GM21381 (cell line): ENCODE measurements around the gene CLMP.
"Not testable (repeated sequence)": the region's sequence is repeated elsewhere in the genome, so short reads cannot be mapped to it uniquely, and the experiment has no call there.

ENCODE experiments used
- ATAC-seq: cut with Tn5 transposase; IDR thresholded peaks from one replicate; pipeline ENCODE4 v1.9.1; 2021; ENCODE audit warnings: mild to moderate bottlenecking, moderate library complexity; ENCODE audit not compliant: unreplicated experiment

The CLMP gene

DNA sequence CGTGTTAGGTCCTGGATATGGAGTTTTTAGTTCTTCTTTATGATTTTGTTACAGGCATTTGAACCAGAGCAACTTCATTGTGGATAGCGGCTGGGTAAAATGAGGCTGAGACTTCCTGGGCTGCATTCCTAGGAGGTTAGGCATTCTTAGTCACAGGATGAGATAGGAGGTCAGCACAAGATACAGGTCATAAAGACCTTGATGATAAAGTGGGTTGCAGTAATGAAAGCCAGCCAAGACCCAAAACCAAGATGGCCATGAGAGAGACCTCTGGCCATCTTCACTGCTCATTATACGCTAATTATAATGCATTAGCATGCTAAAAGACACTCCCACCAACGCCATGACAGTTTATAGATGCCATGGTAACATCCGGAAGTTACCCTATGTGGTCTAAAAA lies 23.4 kb upstream of the CLMP start:
- no peak for ATAC-seq

DNA sequence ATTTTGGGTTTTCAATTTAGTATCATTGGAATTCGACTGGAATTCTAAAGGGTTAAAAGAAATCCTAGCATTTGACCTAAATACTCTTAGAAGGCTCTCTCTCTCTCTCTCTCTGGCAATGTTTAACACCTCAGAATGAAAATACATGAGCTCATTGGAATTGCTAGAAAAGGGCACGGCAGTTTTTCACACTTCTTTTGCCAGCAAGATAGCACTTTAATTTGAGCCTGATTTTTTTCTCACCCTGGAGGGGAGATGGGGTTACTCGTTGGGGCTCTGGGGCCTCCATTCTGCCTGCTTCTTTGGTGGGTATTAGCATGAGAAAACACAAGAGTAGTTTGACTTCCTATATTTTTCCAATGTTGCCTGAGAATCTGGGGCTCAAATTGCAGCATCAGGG lies 22.8 kb upstream of the CLMP start:
- ATAC-seq = no peak

DNA sequence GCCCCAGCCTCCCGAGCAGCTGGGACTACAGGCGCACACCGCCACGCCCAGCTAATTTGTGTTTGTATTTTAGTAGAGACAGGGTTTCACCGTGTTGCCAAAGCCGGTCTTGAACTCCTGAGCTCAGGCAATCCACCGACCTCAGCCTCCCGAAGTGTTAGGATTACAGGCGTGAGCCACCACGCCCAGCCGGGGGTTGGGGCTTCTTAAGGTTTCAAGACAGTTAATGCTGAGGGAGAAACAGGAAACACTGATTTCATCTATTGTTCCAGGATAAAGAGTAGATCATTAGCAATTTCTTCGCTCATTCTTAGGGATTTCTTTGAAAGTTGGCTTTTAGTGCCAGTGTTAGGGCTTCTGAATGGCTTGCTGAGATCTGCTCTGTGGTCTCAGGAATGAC lies 21.2 kb upstream of the CLMP start:
- no peak for ATAC-seq

DNA sequence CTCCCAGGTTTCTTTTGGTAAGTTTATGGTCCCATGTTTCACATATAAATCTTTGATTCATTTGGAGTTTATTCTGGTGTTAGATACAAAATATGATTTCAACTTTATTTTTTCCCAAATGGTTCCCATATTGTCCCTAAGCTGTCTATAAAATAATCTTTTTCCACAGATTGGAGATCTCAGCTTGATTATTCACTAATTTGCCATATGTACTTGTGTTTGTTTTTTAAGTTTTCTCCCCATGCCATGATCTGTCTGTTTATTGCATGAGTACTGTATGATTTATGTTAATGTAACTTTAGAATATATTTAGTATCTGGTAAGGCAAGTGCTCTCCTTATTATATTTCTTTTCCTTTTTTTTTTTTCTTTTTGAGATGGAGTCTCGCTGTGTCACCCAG lies 19.9 kb upstream of the CLMP start:
- ATAC-seq = no peak

DNA sequence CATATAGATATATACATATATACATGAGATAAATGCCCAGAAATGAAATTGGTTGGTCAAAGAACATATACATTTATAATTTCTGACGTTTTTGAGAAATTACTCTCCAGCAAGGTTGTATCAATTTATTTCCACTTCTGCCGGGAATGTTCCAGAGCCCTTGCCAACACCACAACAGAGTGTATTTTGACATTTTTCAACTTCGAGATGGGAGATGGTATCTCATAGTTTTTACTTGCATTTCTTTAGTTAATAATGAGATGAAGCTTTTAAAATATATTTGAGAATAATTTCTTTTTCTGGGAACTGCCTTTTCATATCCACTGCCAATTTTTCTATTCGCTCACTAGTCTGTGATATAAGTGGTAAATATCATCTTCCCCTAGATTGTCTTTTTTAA lies 19.3 kb upstream of the CLMP start:
- no peak for ATAC-seq

DNA sequence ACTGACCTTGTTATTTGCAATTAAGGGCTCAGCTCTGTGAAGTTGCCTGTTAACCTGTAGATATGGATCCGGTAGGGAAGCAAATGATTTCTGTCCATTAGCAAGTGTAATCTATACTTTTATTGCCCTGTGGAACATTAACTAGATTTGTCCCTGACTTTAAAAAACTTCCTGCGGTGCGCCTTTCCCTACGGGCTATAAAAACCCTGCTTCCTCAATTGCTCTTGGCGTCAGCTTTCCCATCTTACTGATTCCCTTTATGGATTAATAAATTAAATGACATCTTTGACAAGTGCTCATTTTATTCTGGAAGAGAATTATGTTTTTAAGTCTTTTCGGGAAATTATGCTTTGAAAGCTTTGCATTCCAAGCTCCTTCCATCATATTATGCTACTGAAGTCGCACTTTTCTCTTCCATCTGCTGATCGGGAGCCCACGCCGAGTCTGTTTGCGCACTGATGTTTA lies 18.3 kb upstream of the CLMP start:
- no peak for ATAC-seq

DNA sequence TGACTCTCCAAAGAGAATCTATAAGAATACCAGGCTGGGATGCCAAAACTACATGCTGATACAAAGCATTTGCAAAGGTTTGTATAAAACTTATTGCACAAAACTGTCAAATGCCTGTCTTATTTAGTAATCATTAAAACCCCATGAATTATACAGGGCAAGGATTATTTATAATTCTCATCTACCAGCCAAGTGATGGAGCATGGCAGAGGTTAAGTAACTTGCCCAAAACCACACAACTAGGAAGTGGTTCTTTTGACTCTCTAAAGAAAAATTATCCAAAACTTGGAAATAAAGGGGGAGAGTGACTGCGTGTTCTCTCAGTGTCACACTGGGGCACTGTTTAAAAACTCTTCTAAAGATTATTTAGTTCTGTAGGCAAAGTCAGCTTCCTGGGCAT lies 17.4 kb upstream of the CLMP start:
- ATAC-seq = no peak

DNA sequence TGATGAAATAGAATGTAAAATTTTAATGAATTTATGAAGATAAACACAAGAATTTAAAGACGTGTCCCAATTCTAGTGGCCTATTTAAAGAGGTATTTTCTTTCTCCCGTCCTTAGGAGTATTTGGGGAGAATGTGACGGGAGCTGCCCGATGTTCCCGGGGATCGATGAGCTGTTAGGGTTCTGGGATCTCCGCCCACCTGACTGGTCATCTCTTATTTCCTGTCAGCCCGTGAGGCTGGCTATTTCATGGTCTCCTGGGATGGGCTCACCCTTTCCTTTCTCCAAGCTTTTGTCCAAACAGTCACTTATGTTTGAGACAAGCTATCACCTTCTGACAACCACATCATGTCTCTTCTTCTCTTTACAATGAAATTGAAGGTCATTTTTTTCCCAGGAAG lies 16.9 kb upstream of the CLMP start:
- ATAC-seq = no peak

DNA sequence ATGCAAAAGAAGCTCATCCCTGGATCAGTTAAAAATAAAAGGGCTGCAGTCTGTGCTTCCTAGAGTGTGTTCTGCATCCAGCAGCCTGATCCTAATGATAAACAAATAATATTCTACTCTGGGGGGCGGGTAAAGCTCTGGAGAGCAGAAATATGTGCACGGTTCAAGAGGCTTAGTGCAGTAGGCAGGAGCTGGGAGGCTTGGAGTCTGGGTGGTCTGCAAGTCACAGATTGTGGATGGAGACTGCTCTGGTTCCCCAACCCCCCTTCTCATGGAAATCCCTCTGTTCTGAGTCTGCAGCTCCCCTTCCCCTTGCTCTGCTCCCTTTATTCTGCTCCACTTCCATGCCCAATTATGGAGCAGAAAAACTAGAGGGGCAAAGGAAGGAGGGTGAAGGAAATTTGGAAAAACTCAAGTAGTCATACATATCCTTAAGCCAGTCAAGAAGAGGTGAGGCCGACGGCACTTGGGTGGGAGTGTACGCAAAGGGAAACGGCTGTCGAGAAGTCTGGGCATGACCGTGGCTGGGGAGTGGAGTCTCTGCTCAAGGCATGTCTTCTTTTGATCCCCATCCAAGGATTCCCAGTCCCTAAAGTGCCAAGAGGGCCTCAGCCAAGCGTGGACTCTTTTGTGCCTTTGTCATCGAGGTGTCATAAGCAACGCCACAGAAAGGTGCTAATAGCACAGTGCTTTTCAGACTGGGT lies 16.3 kb upstream of the CLMP start:
- ATAC-seq = no peak

DNA sequence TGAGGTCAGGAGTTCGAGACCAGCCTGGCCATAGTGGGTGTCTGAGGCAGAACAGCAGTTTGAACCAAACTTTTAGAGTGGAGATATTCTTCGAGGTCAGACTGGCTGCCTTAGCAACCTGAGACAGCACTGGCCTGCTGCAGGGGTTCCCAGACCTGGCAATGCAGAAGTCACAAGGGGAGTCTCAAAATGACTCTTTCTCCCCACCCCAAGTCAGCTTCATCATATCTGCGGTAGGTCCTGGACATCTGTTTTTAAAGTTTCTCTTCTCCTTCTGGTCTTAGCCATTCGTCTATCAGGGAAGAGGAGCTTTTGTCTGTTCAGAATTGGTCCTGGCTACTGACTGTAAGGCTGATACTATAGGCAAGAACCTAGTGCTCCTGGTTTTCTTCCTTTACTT lies 14.5 kb upstream of the CLMP start:
- ATAC-seq = no peak

DNA sequence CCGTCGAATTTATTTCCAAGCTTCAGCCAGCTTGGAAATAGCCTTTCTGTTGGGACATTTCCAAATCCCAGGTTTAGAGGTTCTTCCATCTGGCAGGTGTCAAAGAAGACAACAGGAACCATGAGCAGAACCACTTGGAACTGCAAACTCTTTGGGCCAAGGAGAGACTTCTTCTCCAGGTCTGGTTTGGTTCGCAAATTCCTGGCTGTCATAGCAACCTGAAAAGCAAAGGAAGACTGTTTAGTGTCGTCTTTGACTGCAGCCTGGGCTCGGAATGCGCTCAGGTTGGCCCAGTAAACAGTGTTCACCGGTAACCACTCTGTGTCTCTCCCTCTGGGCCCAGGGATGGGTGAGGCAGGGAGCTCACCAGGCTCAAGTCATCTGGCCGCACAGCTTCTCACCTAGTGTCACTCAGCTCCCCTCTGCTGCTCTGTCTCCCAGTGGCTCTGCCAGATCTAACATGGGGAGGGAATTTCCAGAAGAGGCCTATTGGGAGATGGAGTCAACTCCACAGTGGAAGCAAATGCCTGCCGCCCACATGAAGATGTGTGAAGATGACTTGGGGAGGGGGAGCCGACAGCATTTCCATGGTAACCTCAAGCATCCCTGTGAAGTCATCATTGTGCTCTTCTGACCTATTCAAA lies 11.9 kb upstream of the CLMP start:
- ATAC-seq = no peak

DNA sequence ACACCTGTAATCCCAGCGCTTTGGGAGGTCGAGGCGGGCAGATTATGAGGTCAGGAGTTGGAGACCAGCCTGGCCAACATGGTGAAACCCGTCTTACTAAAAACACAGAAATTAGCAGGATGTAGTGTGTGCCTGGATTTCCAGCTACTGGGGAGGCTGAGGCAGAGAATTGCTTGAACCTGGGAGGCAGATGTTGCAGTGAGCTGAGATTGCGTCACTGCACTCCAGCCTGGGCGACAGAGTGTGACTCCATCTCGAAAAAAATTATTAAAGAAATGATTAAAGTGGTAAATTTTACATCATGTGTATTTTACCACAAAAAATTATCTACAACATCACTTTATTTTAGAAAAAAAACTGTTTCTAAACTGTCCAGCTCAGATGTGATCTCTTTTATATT lies 11.0 kb upstream of the CLMP start:
- ATAC-seq = not testable (repeated sequence)

DNA sequence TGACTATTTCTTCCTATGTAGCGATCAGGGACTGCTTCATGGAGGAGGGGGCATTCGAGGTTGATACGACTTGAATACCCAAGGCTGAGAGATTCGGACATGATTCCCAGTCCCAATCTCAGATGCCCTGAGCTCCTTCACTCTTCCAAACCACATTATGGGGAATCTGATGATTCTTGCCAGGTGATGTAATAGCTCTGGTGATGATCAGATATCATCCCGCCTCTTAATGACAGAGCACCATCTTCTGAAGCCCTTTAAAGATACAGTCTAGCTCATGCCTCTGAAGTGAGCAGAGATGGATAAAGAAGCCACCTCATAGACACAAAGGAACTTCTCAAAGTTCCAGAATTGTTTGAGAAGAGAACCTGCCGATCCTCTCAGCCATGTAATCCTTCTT lies 8.9 kb upstream of the CLMP start:
- no peak for ATAC-seq

DNA sequence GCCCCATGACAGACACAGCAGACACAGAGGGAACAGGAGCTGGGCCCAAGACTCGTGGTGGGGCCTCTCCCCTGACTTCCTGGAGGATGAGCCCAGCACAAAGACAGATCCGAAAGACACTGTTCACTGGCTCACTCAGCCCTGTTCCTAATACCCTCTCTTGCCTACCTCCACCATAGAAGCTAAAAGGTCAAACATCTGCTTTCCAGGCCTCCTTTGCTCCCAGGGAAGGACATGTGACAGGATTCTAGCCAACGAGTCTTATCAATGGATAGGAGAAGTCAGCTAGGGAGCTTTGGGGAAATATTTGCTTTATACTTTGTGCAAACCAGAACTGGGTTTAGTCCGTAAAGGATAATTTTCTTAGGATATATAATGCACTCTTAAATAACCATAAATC lies 8.4 kb upstream of the CLMP start:
- ATAC-seq = no peak

DNA sequence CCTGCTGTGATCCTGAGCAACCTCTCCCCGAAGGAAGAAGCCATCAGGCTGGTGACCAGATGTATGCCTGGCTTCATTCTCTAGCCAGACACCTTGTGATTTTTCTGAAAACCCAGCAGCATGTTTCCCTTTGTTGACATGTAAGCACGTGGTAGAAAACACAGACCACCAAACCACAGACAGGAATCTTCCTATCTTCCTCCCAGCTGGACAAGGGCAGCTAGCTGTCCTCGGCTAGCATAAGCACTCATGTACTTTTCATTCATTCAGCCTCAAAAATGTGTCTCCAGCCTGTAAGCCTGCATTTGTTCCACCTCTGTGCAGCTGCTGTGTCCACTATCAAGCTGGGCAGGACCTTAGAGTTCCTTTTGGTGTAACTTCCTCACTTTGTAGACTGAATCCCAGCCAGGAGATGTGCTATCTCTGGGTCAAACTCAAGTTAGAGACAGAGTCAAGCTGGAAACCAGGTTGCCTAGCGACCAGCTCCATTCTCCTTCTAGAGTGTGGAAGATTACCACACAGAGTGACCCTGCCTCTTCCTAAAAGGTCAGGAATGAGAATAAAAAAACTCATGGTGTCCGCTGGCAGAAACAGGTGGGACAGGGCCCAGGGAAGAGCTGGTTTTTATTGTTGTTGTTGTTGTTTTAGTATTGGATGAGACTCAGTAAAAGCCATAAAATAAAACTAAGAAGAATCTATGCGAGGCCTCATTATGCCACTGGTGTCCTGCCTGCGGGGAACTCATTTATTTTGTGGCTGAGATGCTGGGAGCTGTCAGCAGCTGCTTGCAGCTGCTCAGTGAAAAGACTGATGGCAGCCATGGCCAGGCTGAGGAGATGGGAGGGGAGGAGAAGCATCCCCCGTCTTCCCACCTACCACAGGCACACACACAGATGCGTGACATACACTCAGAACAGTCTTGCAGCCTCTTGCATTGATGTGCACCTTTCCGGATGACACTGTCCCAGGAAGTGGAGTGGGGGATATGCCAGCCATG lies 7.4 kb upstream of the CLMP start:
- ATAC-seq = no peak

DNA sequence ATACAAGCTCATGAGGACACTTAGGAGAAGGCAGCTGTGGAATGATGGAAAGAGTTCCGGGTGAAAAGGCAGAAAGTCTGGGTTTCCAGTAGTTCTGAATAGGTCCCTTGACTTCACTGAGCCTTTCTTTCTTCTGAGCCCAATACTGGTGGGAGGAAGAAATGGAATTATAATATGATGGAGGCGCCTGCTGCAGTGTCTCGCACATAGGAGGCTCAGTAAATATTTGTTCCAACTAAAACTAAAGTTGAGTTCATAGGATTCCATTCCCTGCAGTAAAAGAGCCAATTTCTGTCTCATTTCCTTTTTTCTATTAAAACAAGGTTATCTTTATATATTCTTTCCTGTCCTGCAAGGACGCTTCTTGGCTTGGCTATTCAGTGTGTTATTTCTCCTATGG lies 5.2 kb upstream of the CLMP start:
- ATAC-seq = no peak

DNA sequence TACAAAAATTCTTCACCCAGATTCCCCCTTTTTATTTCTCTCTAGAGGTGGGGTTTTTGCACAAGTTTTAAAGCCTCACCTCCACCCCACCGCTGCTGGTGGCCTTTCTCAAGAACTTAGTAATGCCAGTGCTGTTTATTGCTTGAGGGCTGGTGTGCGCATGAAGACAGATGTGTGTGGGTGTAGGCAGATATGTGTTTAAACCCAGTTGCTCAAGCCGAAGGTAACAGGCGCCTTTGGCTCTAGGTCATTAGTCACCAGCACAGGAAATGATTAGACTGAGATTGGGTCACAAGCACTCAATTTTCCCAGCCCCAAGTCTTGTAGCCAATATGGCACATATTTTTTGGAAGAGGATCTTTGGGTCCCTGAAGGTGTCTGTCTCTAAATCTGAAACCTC lies 2.7 kb upstream of the CLMP start:
- ATAC-seq = no peak

DNA sequence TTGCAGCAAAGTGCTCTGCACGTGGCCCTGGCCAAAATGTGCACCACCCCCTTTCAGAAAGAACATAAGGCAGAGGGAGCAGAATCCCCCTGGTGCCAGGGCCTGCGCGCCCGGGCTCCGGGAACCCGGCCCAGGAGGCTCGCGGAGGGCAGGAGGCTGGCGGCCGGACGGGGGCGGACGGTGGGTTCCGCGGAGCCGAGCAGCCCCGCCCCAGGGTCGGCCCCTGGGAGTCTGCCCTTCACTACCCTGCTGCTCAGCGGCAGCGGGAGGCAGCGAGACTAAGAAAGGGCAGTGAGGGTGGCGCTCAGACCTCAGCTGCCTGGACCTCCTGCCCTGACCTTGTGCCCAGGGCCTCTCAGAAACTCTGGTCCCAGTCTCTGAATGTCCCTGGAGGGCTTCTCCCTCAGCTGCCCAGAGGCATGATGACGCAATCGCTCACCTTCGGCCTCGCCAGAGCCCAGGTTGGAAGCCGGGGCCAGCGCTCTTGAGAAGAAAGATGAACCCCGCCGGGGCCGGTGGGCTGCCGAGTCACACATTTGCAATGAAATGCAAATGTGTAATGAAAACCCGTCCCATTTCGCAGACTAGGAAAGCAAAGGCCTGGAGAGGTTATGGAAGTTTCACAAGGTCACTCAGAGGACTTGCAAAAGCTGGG lies 1.1 kb upstream of the CLMP start:
- no peak for ATAC-seq

DNA sequence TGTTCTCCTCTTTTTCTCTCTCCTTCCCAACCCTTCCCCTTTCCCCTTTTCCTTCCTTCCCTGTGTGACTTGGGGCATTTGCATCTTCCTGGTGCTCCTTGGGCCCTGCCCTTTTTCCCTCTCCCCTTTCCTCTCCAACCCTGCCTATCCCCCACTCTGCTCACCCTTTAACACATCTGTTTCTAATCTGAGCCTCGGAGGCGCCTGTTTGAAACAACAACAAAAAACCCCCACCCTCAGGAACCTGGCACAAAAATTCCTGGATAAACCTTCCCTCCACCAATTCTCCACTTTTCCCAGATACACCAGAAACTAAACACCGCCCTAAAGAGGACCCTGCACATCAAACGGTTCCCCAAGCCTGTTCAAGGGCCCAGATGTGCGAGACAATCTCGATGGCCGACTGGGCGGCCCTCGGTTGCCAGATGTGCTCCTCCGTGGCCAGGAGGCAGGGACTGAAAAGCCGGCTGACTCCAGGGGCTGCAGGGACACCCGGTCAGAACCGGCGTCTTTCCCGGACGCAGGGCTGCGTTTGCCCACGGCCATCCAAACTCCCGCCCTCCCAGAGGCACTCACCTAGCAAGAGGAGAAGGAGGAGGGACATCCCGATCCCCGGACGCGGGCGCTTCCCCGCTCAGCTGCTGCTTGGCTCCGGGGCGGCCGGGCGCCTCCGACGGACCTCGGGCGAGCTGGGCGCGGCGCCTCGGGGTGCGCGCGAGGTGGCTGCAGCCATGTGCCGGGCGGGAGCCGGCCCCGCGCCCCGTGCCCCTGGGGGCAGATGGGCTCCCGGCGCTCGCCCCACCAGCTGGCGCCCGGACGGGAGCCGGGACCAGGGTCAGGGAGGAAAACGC lies 486 bp downstream of the CLMP start:
- ATAC-seq = no peak

DNA sequence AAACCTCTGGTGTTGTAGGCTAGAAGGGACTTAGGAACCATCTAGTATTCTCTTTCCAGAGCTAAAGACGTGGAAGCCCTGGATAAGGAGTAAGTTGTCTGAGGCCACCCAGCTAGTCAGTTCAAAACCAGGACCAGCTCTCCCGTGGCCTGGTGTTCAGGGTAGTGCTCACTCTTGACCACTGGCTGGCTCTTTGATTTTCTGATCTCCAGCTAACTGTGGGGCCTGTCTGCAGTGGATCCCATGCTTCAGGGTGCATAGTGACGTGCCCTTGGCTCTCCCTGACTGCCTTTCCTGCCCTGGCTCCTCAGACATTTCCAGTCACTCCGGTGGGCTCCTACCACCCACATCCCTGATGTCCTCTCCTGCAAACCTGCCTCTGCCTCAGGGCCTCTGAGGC lies 1.3 kb downstream of the CLMP start:
- ATAC-seq = no peak
